ENCODE results near the gene PMIS2.
"Not testable (repeated sequence)": the region's sequence is repeated elsewhere in the genome, so short reads cannot be mapped to it uniquely, and the experiment has no call there.

Gene PMIS2

DNA sequence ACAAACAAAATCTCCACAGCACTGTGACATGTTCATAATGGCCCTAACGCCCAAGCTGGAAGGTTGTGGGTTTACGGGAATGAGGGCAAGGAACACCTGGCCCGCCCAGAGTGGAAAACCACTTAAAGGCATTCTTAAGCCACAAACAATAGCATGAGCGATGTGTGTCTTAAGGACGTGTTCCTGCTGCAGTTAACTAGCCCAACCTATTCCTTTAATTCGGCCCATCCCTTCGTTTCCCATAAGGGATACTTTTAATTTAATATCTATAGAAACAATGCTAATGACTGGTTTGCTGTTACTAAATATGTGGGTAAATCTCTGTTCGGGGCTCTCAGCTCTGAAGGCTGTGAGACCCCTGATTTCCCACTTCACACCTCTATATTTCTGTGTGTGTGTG, 21.2 kb downstream of the PMIS2 start:
- H4K91ac ChIP-seq (ENCODE audit: low read depth, low read length); H3K4me1 ChIP-seq (ENCODE audit: control insufficient read depth in 1 of 2, insufficient read depth in 2 of 2, low read length in 2 of 2); H2AFZ ChIP-seq (ENCODE audit: insufficient read depth, low read length, poor library complexity); H3K18ac ChIP-seq (ENCODE audit: low read length); H3K79me1 ChIP-seq (ENCODE audit: low read length); H3K27ac ChIP-seq (ENCODE audit: low read depth, low read length); H3K4ac ChIP-seq (ENCODE audit: low read depth, low read length); DNase-seq; H3K4me2 ChIP-seq (ENCODE audit: low read length); H2BK120ac ChIP-seq (ENCODE audit: insufficient read depth, low read length, poor library complexity); H3K9ac ChIP-seq (ENCODE audit: low read length); H3K36me3 ChIP-seq (ENCODE audit: control insufficient read depth in 1 of 2, insufficient read depth in 2 of 2, low read length in 2 of 2); H3K27me3 ChIP-seq (ENCODE audit: insufficient read depth, low read length); H3K23ac ChIP-seq (ENCODE audit: low read length); H2AK5ac ChIP-seq (ENCODE audit: low read length); H4K12ac ChIP-seq (ENCODE audit: low read depth, low read length); H2BK5ac ChIP-seq (ENCODE audit: low read depth, low read length, poor library complexity); H4K8ac ChIP-seq (ENCODE audit: low read depth, low read length); H3K14ac ChIP-seq (ENCODE audit: low read length); H3K4me3 ChIP-seq (ENCODE audit: low read depth, low read length); H2BK12ac ChIP-seq (ENCODE audit: low read length); H3K79me2 ChIP-seq (ENCODE audit: control insufficient read depth, insufficient read depth, low read length, poor library complexity): not testable (repeated sequence)
- H3K9me3 ChIP-seq (ENCODE audit: insufficient read depth, low read depth, low read length) = peaks cover 12% of the 10 kb centered on the region
- no CpG with 5 or more reads among the region's 8 CpGs for WGBS (ENCODE audit: extremely low coverage, insufficient coverage, insufficient read length)

GRCh38 chr19:35607661-35608060, 21.7 kb downstream of the PMIS2 start:
- no peak overlapping the region for H3K4me2 ChIP-seq (ENCODE audit: low read length)
- H3K27me3 ChIP-seq (ENCODE audit: insufficient read depth, low read length) = no peaks in the 10 kb centered on the region
- H3K4me3 ChIP-seq (ENCODE audit: low read depth, low read length) = no peak overlapping the region
- no peak overlapping the region for H2BK120ac ChIP-seq (ENCODE audit: insufficient read depth, low read length, poor library complexity)
- no peaks in the 10 kb centered on the region for H3K79me2 ChIP-seq (ENCODE audit: control insufficient read depth, insufficient read depth, low read length, poor library complexity)
- H3K27ac ChIP-seq (ENCODE audit: low read depth, low read length) = no peak overlapping the region
- H2AK5ac ChIP-seq (ENCODE audit: low read length) = no peak overlapping the region
- no peak overlapping the region for H3K18ac ChIP-seq (ENCODE audit: low read length)
- H3K9me3 ChIP-seq (ENCODE audit: insufficient read depth, low read depth, low read length) = peaks cover 12% of the 10 kb centered on the region
- H3K36me3 ChIP-seq (ENCODE audit: control insufficient read depth in 1 of 2, insufficient read depth in 2 of 2, low read length in 2 of 2) = no peaks in the 10 kb centered on the region
- no peak overlapping the region for H2BK5ac ChIP-seq (ENCODE audit: low read depth, low read length, poor library complexity)
- no CpG with 5 or more reads among the region's 3 CpGs for WGBS (ENCODE audit: extremely low coverage, insufficient coverage, insufficient read length)
- H4K8ac ChIP-seq (ENCODE audit: low read depth, low read length) = no peak overlapping the region
- no peak overlapping the region for H3K23ac ChIP-seq (ENCODE audit: low read length)
- no peak overlapping the region for H2AFZ ChIP-seq (ENCODE audit: insufficient read depth, low read length, poor library complexity)
- no peak overlapping the region for H3K4ac ChIP-seq (ENCODE audit: low read depth, low read length)
- no peak overlapping the region for H3K9ac ChIP-seq (ENCODE audit: low read length)
- DNase-seq = no peak
- H3K4me1 ChIP-seq (ENCODE audit: control insufficient read depth in 1 of 2, insufficient read depth in 2 of 2, low read length in 2 of 2) = peaks cover 0 to 5% of the 10 kb centered on the region in 2 experiments
- H3K79me1 ChIP-seq (ENCODE audit: low read length) = peaks cover under 1% of the 10 kb centered on the region
- no peak overlapping the region for H2BK12ac ChIP-seq (ENCODE audit: low read length)
- no peak overlapping the region for H3K14ac ChIP-seq (ENCODE audit: low read length)
- no peak overlapping the region for H4K12ac ChIP-seq (ENCODE audit: low read depth, low read length)
- H4K91ac ChIP-seq (ENCODE audit: low read depth, low read length) = no peak overlapping the region

DNA sequence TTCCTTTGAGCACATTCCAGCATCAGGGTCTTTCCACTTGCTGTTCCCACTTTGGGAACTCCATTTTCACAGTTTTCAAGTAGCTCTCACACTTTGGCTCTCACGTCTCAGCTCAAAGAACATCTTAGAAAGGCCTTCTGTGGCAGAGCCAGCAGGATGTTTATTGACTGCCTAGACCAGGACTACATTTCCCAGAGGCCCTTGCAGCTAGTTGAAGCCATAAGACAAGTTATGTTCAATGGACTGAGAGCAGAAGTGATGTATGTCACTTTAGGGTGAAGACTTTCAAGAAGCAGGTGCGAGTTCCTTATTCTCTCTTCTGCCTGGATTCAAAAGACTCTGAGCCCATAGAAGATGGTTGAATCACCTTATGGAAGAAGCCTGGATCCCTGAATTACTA, 22.3 kb downstream of the PMIS2 start:
- Histone ChIP-seq H3K79me2 (ENCODE audit: control insufficient read depth, insufficient read depth, low read length, poor library complexity) (peaks cover 4% of the 10 kb centered on the region), H3K18ac (ENCODE audit: low read length) (no peak overlapping the region), H3K79me1 (ENCODE audit: low read length) (peaks cover 4% of the 10 kb centered on the region), H2AK5ac (ENCODE audit: low read length) (no peak overlapping the region), H3K27me3 (ENCODE audit: insufficient read depth, low read length) (no peaks in the 10 kb centered on the region), H2BK12ac (ENCODE audit: low read length) (no peak overlapping the region), H3K14ac (ENCODE audit: low read length) (no peak overlapping the region), H2AFZ (ENCODE audit: insufficient read depth, low read length, poor library complexity) (no peak overlapping the region), H3K4ac (ENCODE audit: low read depth, low read length) (no peak overlapping the region), H4K91ac (ENCODE audit: low read depth, low read length) (no peak overlapping the region), H3K23ac (ENCODE audit: low read length) (no peak overlapping the region), H3K4me2 (ENCODE audit: low read length) (no peak overlapping the region), H3K36me3 (ENCODE audit: control insufficient read depth in 1 of 2, insufficient read depth in 2 of 2, low read length in 2 of 2) (no peaks in the 10 kb centered on the region), H4K8ac (ENCODE audit: low read depth, low read length) (no peak overlapping the region), H2BK120ac (ENCODE audit: insufficient read depth, low read length, poor library complexity) (no peak overlapping the region), H3K4me1 (ENCODE audit: control insufficient read depth in 1 of 2, insufficient read depth in 2 of 2, low read length in 2 of 2) (peaks cover 2 to 9% of the 10 kb centered on the region in 2 experiments), H3K4me3 (ENCODE audit: low read depth, low read length) (no peak overlapping the region), H3K27ac (ENCODE audit: low read depth, low read length) (no peak overlapping the region), H2BK5ac (ENCODE audit: low read depth, low read length, poor library complexity) (no peak overlapping the region), H3K9ac (ENCODE audit: low read length) (no peak overlapping the region), H4K12ac (ENCODE audit: low read depth, low read length) (no peak overlapping the region), H3K9me3 (ENCODE audit: insufficient read depth, low read depth, low read length) (peaks cover 12% of the 10 kb centered on the region)
- WGBS (ENCODE audit: extremely low coverage, insufficient coverage, insufficient read length) = no CpG with 5 or more reads among the region's 2 CpGs
- DNase-seq = no peak

GRCh38 chr19:35609851-35610353, 23.9 kb downstream of the PMIS2 start:
- H3K79me1 ChIP-seq (ENCODE audit: low read length) = peaks cover 4% of the 10 kb centered on the region
- no peak overlapping the region for H3K4ac ChIP-seq (ENCODE audit: low read depth, low read length)
- H3K23ac ChIP-seq (ENCODE audit: low read length) = no peak overlapping the region
- no peak overlapping the region for H4K91ac ChIP-seq (ENCODE audit: low read depth, low read length)
- H4K8ac ChIP-seq (ENCODE audit: low read depth, low read length) = no peak overlapping the region
- H3K36me3 ChIP-seq (ENCODE audit: control insufficient read depth in 1 of 2, insufficient read depth in 2 of 2, low read length in 2 of 2) = peaks cover 1 to 4% of the 10 kb centered on the region in 2 experiments
- peaks cover 12% of the 10 kb centered on the region for H3K9me3 ChIP-seq (ENCODE audit: insufficient read depth, low read depth, low read length)
- WGBS (ENCODE audit: extremely low coverage, insufficient coverage, insufficient read length) = no CpG with 5 or more reads among the region's 6 CpGs
- H2AK5ac ChIP-seq (ENCODE audit: low read length) = no peak overlapping the region
- H2AFZ ChIP-seq (ENCODE audit: insufficient read depth, low read length, poor library complexity) = no peak overlapping the region
- peaks cover 2 to 7% of the 10 kb centered on the region in 2 experiments for H3K4me1 ChIP-seq (ENCODE audit: control insufficient read depth in 1 of 2, insufficient read depth in 2 of 2, low read length in 2 of 2)
- no peaks in the 10 kb centered on the region for H3K27me3 ChIP-seq (ENCODE audit: insufficient read depth, low read length)
- DNase-seq = no peak
- no peak overlapping the region for H2BK12ac ChIP-seq (ENCODE audit: low read length)
- H3K18ac ChIP-seq (ENCODE audit: low read length) = no peak overlapping the region
- no peak overlapping the region for H2BK5ac ChIP-seq (ENCODE audit: low read depth, low read length, poor library complexity)
- H3K9ac ChIP-seq (ENCODE audit: low read length) = no peak overlapping the region
- H2BK120ac ChIP-seq (ENCODE audit: insufficient read depth, low read length, poor library complexity) = no peak overlapping the region
- H3K79me2 ChIP-seq (ENCODE audit: control insufficient read depth, insufficient read depth, low read length, poor library complexity) = peaks cover 4% of the 10 kb centered on the region
- no peak overlapping the region for H3K4me3 ChIP-seq (ENCODE audit: low read depth, low read length)
- H3K27ac ChIP-seq (ENCODE audit: low read depth, low read length) = no peak overlapping the region
- H4K12ac ChIP-seq (ENCODE audit: low read depth, low read length) = no peak overlapping the region
- no peak overlapping the region for H3K4me2 ChIP-seq (ENCODE audit: low read length)
- H3K14ac ChIP-seq (ENCODE audit: low read length) = no peak overlapping the region

All from trophoblast cell (in vitro differentiated cells and primary cell).